Retinal pigment epithelial cell (primary cell): ENCODE results near the gene SMPD2.

ENCODE experiments used
- DNase-seq: peaks from one replicate; pipeline ENCODE4 v3.0.0-alpha.2; 2010; ENCODE audit warnings: low read depth
- H3K4me3 ChIP-seq: 2 replicates; pipeline ENCODE4 v1.5.1; 2011; ENCODE audit warnings: mild to moderate bottlenecking, low read length, control low read depth, moderate library complexity
- CTCF ChIP-seq: conservative IDR thresholded peaks from 2 replicates; pipeline ENCODE4 v1.5.1; 2011; ENCODE audit warnings: low read depth, low read length, control low read depth, inconsistent platforms

SMPD2 gene

GRCh38 chr6:109450801-109451200 lies 10.3 kb downstream of the SMPD2 start:
- H3K4me3 ChIP-seq = no peak overlapping the region
- no peak for TF ChIP-seq CTCF
- DNase-seq = no peak

GRCh38 chr6:109451376-109451775 lies 10.9 kb downstream of the SMPD2 start:
- DNase-seq = no peak
- no peak overlapping the region for H3K4me3 ChIP-seq
- TF ChIP-seq CTCF = no peak

GRCh38 chr6:109452181-109452580 lies 11.7 kb downstream of the SMPD2 start:
- no peak for TF ChIP-seq CTCF
- no peak for DNase-seq
- H3K4me3 ChIP-seq = no peak overlapping the region

GRCh38 chr6:109453156-109453555 lies 12.6 kb downstream of the SMPD2 start:
- no peak overlapping the region for H3K4me3 ChIP-seq
- no peak for DNase-seq
- no peak for TF ChIP-seq CTCF

- no peak for DNase-seq
- no peak for TF ChIP-seq CTCF
- H3K4me3 ChIP-seq = no peak overlapping the region
Measured at GRCh38 chr6:109453594-109454495, 13.3 kb downstream of the SMPD2 start.

GRCh38 chr6:109454496-109455436 lies 14.2 kb downstream of the SMPD2 start:
- no peak for TF ChIP-seq CTCF
- peak overlapping the region; percentile 85 for H3K4me3 ChIP-seq
- no peak for DNase-seq
